ENCODE data around the gene VTCN1.
"Not testable (repeated sequence)": the region's sequence is repeated elsewhere in the genome, so short reads cannot be mapped to it uniquely, and the experiment has no call there.

Gene VTCN1

GRCh38 chr1:117123274-117123673 is 87.5 kb downstream of the VTCN1 start:
- no peak for DNase-seq (ENCODE audit: low read depth)

GRCh38 chr1:117122330-117123025 is 88.2 kb downstream of the VTCN1 start:
- DNase-seq (ENCODE audit: low read depth): no peak

- peak; percentile 86 for DNase-seq (ENCODE audit: low read depth)
Observed at GRCh38 chr1:117121589-117122329, 89.0 kb downstream of the VTCN1 start, which contains the start of gene TRIM45. Gene TRIM45, minus strand, starts transcription at chr1:117121749. Its CDS starts 548 bp downstream, at chr1:117121201.

- DNase-seq (ENCODE audit: low read depth): no peak
Observed at GRCh38 chr1:117120774-117121588, 89.7 kb downstream of the VTCN1 start.

GRCh38 chr1:117119144-117119543 is 91.6 kb downstream of the VTCN1 start:
- not testable (repeated sequence) for DNase-seq (ENCODE audit: low read depth)

GRCh38 chr1:117118137-117118536 is 92.6 kb downstream of the VTCN1 start:
- DNase-seq (ENCODE audit: low read depth): no peak

GRCh38 chr1:117117697-117118096 is 93.0 kb downstream of the VTCN1 start:
- no peak for DNase-seq (ENCODE audit: low read depth)

- DNase-seq (ENCODE audit: low read depth): no peak
Observed at GRCh38 chr1:117116784-117117130, 94.0 kb downstream of the VTCN1 start.

- no peak for DNase-seq (ENCODE audit: low read depth)
Observed at GRCh38 chr1:117116090-117116783, 94.5 kb downstream of the VTCN1 start.

GRCh38 chr1:117114877-117115276 is 95.8 kb downstream of the VTCN1 start:
- no peak for DNase-seq (ENCODE audit: low read depth)

- no peak for DNase-seq (ENCODE audit: low read depth)
Observed at GRCh38 chr1:117113199-117113598, 97.5 kb downstream of the VTCN1 start.

GRCh38 chr1:117112047-117112717 is 98.5 kb downstream of the VTCN1 start:
- no peak for DNase-seq (ENCODE audit: low read depth)

- peak; percentile 63 for DNase-seq (ENCODE audit: low read depth)
Observed at GRCh38 chr1:117110774-117111173, 100.0 kb downstream of the VTCN1 start.

GRCh38 chr1:117107364-117107763 is 103.4 kb downstream of the VTCN1 start:
- no peak for DNase-seq (ENCODE audit: low read depth)

GRCh38 chr1:117106478-117106877 is 104.2 kb downstream of the VTCN1 start:
- DNase-seq (ENCODE audit: low read depth): no peak

- DNase-seq (ENCODE audit: low read depth): no peak
Observed at GRCh38 chr1:117105722-117106121, 105.0 kb downstream of the VTCN1 start.

GRCh38 chr1:117104986-117105385 is 105.7 kb downstream of the VTCN1 start:
- no peak for DNase-seq (ENCODE audit: low read depth)

GRCh38 chr1:117101858-117102257 is 108.9 kb downstream of the VTCN1 start:
- not testable (repeated sequence) for DNase-seq (ENCODE audit: low read depth)

GRCh38 chr1:117101334-117101733 is 109.4 kb downstream of the VTCN1 start:
- DNase-seq (ENCODE audit: low read depth): no peak

GRCh38 chr1:117098287-117098890 is 112.3 kb downstream of the VTCN1 start:
- no peak for DNase-seq (ENCODE audit: low read depth)

GRCh38 chr1:117097443-117097842 is 113.3 kb downstream of the VTCN1 start:
- DNase-seq (ENCODE audit: low read depth): no peak

Data from HS-5 (cell line).